Right lobe of liver (tissue), 4 donors: Measurements from ENCODE around the gene TFIP11.

Experiments used
- POLR2A ChIP-seq: fragments of 450-650 bp; IDR thresholded peaks from one replicate; pipeline ENCODE4 v1.6.1; 2017; ENCODE audit warnings: antibody characterized with exemption, mild to moderate bottlenecking
- TF ChIP-seq, protein P1 (sequence below), 4 donors: fragments of 200-600 bp in 3 of 4; fragments of 450-650 bp in 1 of 4; IDR thresholded peaks; one replicate each; pipeline versions ENCODE4 v1.5.1 to v1.8.0; 2016 to 2022; ENCODE audit warnings: antibody characterized with exemption in 4 of 4, mild to moderate bottlenecking in 2 of 4
- donor health status: DM: no; HTN: no; CAD: no.
- donor health status: DM: no; HTN: no; CAD: no.
- donor health status: DM: no; HTN: yes; CAD: no.

DNA sequence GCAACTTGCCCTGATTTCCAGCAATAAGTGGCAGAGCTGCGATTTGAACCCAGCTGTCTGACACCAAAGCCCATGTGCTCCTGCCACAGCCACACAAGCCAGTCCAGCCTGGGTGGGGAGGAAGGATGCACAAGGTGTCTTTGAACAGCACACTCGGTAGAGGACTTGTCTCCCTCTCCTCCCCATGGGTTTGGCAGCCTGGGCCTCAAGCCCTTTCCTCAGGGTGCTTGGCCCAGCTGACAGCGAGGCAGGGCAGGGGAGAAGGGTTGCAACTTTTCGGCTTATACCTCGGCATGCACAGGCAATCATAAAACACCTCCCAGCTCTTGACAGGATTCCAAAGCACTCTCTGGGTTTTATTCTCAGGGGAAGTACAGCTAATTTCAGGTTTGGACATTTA lies 63.9 kb downstream of the TFIP11 start:
- no peak for TF ChIP-seq POLR2A
- TF ChIP-seq, protein P1, sequence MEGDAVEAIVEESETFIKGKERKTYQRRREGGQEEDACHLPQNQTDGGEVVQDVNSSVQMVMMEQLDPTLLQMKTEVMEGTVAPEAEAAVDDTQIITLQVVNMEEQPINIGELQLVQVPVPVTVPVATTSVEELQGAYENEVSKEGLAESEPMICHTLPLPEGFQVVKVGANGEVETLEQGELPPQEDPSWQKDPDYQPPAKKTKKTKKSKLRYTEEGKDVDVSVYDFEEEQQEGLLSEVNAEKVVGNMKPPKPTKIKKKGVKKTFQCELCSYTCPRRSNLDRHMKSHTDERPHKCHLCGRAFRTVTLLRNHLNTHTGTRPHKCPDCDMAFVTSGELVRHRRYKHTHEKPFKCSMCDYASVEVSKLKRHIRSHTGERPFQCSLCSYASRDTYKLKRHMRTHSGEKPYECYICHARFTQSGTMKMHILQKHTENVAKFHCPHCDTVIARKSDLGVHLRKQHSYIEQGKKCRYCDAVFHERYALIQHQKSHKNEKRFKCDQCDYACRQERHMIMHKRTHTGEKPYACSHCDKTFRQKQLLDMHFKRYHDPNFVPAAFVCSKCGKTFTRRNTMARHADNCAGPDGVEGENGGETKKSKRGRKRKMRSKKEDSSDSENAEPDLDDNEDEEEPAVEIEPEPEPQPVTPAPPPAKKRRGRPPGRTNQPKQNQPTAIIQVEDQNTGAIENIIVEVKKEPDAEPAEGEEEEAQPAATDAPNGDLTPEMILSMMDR (IDR thresholded peaks at IDR 0.05) = no peak
